ENCODE results near the gene MPZL2.

GRCh38 chr11:118304568-118305248 is 40.6 kb upstream of the MPZL2 start, which contains the start of gene CD3E:
- TF ChIP-seq EZH2 (IDR thresholded peaks at IDR 0.05; ENCODE audit: borderline replicate concordance, low read depth, low read length, severe bottlenecking) (no peak), CTCF (IDR thresholded peaks at IDR 0.05; ENCODE audit: borderline replicate concordance, extremely low read depth, low read length, poor library complexity, severe bottlenecking) (no peak)

Measured in DND-41 (cell line).